Stimulated activated CD8-positive, alpha-beta memory T cell treated with anti-CD3 and anti-CD28 coated beads, Interleukin-12 subunit alpha, Interleukin-12 subunit beta, amount 100 ng/mL, for 24 hours (primary cell): Measurements from ENCODE around the gene COX5B.
"Not testable (repeated sequence)": the region's sequence is repeated elsewhere in the genome, so short reads cannot be mapped to it uniquely, and the experiment has no call there.

ENCODE experiments used
- DNase-seq: peaks from one replicate; pipeline ENCODE4 v3.0.0-alpha.2; 2020; ENCODE audit errors: extremely low read depth

COX5B gene

DNA sequence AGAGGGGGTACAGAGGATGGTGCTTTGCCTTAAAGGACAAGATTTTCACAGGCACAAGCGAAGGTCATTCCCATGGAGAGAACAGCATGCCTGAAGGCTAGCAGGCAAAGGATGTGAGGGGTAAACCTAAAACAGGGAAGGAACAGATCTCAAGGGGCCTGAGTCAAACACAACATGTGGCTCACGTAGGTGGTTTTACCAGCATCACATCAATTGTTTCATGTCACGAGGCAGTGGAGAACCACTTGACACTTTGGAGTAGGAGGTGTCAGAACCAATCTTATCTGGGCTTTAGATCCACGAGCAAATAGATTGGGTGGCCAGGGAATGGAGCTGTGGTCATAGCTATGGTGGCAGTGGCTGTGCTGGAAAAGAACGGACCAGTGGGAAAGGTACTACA lies 8.4 kb downstream of the COX5B start:
- DNase-seq = no peak

DNA sequence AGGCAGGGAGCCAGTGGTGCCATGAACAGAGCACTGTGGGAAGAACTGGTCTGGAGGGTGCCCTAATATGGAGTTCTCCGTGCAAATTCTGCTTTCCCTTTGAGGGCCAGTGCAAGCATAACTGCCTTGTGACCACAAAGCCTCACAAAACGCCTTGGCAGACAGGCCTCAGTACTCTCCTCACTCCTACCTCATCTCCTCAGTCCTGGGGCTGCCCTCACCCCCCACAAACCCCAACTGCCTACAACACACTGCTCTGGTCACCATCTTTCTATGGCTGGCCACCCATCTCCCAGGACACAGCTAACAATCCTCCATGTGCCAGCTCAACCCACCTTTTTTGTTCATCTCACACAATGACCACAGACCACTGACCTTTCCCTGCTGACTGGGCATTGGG lies 8.9 kb downstream of the COX5B start:
- no peak for DNase-seq

DNA sequence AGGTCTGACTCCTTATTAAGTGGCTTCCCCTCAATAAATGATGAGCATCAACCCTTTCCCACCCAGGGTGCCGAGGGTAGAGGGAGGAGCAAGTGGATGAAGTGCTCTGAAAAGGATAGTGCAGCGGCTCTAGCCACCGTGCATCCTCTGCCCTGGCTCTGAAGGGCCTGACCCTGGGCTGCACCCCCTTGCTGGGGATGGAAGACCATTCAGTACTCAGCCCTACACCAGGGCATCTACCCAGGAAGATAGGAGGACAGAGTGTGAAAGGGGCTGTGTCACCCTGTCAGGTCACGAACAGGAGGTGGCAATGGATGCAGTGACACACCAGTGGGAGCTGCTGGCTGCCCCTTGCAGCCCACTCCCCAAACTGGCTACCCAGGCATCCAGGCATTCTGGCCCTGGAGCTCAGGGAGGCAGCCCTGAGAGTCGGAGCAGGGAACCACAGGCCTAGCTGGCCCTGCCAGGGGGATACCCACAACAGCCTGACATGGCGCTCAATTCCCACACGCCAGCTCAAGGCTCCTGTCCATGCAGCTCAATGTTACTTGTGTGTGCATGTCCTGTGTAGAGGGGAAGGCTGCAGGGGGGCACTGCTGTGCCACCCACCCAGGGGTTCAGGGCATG lies 10.4 kb downstream of the COX5B start:
- no peak for DNase-seq

DNA sequence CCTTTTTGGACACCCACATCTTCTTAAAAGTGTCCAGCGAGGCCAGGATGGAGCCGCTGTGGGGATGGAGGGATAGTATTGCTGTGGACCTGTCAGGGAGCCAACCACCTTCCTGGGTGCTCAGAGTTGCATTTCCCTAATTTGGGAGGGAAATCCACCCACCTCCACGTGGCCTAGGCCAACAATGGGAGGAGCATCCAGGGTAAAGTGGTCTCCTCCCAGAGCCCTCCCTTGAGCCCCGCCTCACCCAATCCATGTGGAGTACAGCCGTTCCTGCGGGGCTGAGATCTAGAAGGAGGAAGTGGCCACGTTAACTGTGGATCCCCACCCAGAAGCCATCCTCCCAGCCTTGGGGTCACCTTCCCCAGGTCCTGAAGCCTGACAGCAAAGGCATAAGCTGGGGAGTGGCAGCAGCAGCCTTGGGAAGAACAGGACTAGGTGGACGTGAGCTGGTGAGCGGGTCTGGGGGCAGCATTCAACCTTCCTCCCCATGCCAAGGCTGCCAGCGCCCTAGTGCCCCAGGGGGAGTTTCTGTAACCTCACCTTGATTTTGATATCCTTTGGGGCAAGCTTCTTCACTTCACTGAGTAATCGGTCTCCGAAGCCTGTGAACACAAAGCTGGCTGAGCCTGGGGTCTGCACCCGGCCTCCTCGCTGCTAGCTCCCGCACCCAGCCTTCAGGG lies 11.2 kb downstream of the COX5B start:
- DNase-seq = no peak

DNA sequence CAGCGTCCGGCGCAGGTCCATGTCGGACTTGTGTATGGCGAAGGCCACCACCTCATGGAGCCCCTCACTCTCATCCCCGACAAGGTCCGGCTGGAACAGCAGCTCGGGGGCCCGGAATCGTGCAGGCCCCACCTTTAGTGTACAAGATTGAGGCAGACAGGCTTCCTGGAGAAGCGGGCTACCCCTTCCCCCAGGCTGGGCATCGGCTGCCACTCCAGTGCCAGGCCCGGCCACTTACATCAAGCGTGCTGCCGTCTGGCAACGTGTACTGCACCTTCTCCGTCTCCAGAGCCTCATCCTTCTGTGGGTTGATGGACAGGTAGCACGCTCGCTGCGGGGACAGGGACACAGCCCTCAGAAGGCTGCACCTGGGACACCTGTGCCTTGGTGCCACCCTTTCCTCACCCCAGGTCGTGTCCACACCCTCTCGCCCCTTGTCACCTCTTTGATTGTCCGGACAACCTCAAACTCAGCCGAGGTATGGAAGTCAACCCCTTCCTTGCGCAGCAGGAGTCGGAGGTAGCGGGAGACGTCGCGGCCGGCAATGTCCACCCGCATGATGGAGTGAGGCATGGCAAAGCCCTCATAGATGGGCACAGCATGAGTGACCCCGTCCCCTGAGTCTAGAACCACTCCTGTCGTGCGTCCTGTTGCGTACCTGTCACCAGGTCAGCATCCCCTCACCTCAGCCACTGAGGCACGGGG lies 12.3 kb downstream of the COX5B start:
- no peak for DNase-seq

DNA sequence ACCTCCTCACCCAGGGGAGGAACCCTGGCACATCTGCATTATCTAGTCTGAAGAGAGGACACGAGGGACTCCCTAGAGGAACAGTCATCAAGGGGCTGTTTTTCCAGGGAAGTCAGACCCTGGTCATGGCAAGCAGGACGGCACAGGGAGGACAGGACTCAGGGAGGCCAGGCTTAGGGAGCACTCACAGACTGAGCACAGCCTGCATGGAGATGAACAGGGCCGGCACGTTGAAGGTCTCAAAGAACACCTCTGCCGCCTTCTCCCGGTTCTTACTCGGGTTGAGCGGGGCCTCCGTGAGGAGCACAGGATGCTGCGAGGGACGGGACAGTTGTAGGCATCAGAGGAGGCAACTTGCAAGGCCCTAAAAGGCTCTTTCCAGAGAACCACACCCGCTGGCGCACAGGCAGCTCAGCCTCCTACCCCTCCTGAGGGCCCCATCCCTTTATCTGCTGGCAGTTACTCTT lies 12.9 kb downstream of the COX5B start:
- DNase-seq = no peak

DNA sequence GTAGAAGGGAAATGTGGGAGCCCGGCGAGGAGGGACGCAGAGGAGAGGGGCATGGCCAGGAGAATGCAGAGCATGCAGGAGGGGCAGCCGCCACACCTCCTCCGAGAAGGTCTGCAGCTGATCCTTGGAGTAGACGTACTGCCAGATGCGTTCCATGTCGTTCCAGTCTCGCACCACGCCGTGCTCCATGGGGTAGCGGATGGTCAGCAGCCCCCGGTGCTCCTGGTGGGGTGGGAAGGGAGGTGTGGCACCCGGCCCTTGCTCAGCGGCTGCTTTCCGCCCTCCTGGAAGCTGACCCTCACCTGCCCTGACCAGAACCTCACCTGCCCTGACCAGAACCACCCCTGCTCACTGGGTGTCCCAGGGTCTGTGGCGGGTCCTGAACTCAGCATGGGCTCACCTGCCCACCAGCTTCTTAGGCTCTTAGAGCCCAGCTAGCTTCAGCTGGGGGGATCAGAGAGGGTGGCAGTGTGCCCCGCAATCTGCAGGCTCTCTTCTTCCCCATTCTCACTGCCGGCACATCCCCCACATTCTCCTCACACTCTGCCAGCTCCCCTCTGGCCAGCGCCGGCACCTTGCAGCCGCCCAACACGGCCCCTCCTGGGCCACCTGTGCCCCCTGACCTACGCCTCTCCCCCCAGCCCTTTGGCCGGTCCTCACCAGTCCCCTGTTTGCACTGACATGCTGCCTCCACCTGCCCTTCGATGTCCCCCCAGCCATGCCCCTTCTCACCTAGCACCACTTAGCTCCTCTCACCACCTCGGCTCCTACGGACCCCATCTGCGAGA lies 13.6 kb downstream of the COX5B start:
- no peak for DNase-seq

DNA sequence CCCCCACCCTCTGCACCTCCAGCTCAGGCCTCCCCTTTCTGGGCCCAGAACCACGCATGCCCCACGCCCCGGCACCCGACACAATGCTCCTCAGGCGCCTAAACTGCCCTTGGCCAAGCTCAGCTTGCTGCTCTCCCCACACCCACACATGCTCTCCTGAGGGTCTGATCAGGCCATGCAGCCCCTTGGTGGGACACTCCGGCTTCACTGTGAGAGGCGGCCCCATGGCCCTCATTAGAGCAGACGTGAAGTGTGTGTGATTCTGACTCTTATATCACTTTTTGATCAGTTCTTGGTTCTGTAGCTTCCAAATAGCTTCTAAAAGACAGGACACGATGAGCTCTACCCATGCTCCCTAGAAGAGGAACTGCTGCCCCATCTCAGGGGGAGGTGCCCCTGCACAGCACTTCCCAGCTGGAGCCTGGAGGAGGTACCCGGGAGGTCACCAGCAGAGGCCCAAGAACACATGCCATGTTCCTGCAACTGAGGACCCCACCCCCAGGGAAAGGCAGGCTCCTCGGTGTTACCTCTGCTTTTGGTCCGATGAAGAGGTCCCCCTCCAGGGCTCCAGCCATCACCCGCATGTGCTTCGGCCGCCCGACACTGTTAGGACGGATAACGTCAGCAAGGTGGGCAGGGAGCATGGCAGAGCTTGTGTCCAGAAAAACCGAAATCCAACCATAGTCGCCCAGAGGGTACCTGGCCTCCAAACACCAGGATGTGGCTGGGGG lies 14.3 kb downstream of the COX5B start:
- no peak for DNase-seq

DNA sequence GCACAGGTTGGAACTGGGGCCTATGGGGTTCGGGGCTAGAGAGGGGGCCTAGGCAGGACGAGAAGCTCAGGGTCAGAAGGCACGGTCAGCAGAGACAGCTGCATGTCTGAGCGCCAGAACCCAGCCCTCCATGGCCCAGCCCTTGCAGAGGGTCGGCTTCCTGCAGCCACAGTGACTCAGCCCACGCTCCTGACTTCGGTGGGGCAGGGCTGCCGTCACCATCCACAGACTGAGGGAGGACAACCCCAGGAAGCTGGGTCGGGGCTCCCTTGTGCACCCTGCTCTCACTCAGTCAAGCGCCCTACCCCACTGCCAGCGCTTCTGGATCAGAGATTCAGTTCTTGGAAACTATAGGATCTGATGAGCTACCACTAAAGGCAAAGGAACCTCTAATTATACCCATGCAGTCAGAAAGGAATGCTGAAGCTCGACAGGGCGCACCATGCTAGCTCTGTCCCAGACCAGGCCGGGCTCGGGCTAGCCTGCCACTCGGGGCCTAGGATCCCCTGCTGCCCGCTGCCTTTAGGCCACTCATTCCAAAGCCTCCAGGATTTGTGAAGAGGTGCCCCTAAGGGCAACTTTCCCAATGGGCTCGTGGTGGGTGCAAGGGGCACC lies 15.0 kb downstream of the COX5B start:
- no peak for DNase-seq

DNA sequence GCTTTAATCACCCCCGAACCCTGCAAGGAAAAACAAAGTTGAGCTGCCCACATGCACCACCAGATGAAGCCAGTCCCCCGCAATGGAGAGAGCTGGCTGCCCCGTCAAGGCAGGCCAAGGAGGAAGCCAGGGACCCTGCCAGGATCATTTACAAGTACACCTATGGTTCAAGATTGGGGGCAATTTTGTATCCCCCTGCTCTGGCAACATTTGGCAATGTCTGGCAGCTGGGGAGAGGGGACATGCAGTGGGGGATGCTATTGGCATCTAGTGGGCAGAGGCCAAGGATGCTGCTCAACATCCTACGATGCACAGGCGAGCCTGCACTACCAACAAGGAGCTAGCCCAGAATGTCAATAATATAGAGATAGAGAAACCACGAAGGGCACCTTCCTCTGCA lies 16.1 kb downstream of the COX5B start:
- no peak for DNase-seq

DNA sequence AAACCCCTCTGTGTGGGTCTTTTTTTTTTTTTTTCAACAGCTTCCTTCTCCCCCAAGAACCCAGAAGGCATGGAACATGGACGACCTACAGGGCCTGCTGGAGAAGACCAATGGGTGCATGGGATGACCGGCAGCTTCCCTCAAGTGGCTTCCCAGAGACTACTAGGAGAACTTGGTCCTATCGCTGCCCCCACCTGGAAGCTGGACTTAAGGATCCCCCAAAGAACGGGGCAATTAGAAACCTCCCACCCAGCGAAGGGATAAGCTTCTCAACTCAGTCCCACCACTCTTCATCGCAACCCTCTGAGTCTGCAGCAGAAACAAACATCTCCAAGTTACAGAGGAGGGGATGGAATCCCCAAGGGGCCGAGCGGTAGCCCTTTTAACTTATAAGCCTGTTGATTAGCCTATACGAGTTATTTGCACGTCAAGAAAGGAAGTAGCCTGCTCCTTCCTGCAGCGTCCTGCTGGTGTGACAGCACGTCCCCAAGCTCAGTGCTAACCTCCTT lies 16.6 kb downstream of the COX5B start:
- DNase-seq = no peak

DNA sequence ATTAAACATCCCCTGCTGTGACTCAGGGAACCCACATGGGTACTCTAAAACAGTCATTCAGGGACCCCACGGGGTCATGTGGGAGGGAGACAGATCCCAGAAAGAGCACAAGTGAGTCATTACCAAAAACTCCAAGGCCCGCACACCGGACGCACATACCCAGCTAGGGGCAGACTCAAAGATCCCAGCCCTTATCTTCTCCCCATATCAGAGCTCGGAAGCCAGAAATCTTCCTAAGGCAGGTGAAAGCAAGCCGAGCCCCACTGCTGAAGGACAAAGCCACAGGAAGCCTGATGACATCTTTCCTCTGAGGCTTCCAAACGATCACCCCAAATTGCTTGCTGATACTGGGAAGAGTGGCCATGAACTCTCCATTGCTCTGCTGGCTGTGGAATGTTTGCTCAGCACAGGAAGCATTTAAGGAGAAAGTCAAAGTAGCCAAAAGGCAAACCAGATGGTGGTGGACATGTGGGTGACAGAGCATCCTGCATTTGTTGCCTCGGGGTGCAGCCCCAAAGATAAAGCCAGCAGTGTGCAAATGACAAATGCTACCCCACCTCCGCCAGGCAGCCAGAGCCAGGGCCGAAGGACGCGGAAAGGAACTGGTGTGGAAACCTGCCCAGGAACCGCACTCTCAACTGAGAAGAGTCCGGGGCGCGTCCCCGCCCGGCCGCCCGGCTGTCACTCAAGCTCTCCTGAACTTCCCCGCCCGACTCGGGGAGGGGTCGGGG lies 17.2 kb downstream of the COX5B start:
- DNase-seq = peak; percentile 64

DNA sequence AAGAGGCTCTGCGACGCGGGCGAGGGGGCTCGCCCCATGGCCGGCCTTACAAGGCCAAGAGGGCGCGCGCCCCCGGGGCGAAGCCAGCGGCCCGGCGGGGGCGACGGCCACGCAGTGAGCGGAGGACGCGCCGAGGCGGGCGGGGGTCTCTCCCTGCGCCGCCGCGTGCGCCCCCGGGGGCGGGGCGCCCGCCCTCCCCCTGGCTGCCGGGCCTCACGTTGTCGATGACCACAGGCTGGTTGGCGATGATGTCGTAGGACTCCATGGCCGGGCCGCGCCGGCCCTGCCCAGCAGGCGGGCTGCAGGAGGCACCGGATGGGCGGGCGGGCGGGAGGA lies 17.7 kb downstream of the COX5B start:
- DNase-seq = no peak

DNA sequence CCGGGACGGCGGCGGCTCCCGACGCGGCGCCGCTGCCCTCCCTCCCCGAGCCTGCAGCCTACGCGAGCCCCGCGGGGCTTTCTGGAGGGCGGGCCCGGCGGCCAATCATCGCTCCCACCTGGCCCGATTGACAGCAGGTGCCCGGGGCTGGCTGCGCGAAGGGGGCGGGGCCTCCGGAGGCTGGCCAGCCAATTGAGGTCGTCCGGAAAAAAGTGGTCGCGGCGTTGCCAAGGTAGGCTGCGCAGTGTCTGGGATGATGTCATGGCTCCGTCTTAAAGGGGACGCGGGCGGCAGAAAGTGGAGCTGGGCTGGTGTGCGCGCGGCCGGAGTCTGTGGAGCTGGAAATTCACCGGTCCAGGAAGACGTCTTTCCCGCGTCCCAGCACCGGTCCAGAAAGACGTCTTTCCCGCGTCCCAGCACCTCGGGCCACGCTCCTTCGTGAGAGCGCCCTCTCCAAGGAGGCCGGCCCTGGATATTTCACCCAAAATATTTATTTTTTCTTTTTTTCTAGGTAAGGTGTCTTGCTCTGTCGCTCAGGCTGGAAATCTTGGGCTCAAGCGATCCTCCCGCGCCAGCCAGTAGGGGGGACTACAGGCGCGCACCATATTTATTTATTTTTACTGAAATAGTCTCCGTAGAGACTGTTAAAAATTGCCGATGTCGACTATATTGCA lies 18.2 kb downstream of the COX5B start, which contains the start of gene ACTR1B:
ACTR1B (minus strand) TSS at position 83 of the 674 bp plus-strand sequence. CDS start 154 bp downstream, outside the sequence.
- peak; percentile 96 for DNase-seq

DNA sequence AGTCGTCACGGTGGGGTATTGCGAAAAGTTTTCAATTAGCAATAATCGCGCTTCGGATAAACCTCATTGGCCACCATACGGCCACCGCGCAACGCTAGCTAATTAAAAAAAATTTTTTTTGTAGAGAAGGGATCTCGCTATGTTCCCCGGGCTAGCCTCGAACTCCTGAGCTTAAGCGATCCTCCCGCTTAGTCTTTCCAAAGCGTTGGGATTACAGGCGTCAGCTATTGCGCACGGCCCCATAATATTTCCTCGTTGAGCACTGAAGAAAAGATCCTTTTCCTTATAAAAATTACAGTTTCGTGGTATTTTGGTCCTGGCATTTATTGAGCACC lies 18.7 kb downstream of the COX5B start:
- DNase-seq = no peak

DNA sequence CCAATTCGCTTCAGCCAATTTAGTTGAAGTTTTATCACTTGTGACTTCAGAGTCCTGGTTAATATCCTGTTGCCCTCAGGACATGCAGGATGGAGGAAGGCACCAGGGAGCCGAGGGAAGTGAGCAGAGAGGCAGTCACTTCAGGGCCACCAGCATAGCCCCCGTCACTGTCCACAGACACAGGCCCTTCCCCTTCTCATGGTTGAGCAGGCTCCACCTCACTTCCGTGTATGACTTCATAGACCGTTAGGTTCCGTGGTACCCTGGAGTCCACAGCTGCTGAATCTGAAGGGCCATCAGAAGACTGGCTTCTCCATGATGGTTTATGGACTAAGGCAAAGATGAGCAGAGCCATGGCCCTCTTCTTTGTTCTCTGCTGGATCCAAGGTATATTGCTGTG lies 23.6 kb downstream of the COX5B start, which contains the start of gene C2orf92:
C2orf92 (plus strand) TSS at position 266 of the 400 bp plus-strand sequence; CDS start at position 342, 76 bp downstream.
- no peak for DNase-seq

DNA sequence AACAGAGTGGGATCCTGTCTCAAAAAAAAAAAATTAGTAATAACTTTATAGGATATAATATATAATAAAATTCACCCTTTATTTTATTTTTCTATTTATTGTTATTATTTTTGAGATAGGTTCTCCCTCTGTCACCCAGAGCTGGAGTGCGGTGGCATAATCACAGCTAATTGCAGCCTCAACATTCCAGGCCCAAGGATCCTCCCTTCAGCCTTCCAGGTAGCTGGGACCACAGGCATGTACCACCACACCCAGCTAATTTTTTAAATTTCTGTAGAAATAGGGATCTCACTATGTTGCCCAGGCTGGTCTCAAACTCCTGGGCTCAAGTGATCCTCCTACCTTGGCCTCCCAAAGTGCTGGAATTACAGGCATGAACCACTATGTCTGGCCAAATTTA lies 24.6 kb downstream of the COX5B start:
- no peak for DNase-seq

DNA sequence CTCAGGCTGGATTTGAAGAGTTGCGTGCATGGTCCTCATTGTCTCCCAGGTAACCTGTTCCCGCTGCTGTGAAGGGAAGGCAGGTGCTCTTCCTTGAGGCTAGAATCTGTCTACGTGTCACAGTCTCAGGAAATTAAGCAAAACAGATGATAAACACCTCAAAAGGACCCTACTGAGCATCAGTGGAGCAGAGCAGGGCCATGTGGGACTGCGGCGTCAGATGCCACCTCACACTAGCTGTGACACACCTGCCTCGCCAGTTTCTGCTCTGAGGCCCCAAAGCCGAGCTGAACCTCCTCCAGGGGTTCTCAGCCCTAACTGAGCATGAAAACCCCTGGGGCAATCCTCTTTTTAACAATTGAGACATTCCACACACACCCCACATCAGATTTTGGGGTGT lies 25.7 kb downstream of the COX5B start:
- DNase-seq = no peak

DNA sequence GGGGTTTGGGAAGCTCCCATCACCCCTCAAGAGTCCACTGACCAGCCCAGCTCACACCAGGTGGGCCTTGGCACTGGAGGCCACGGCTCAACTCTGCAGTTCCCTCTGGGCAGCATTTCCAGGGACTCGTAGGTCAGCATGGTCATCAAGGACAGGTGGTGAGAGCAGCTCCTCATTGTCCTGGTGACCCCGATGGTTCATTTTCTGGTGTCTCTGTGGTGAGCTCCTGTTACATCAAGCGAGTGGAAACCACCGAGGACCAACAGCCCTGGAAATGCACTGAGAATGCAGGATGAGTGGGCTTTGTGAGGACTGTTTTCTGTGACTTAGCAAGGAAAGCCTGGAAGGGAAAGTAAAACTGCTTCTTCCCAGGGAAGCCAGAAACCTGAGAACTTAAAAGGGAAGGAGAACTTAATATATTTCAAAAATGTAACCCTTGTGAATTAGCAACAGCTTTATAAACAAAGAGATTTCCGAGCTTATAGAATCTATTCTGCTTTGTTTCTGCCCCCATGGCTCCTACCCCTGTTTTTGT lies 26.8 kb downstream of the COX5B start:
- DNase-seq = not testable (repeated sequence)
